HEK293T (cell line): ENCODE data around the gene GDF10.

ENCODE experiments used
- ARNT ChIP-seq: fragments of 450-650 bp; IDR thresholded peaks from 2 replicates; pipeline ENCODE4 v1.6.1; 2017; ENCODE audit warnings: mild to moderate bottlenecking
- ELF4 ChIP-seq: fragments of 450-650 bp; IDR thresholded peaks from 2 replicates; pipeline ENCODE4 v1.6.1; 2017; ENCODE audit warnings: antibody characterized with exemption
- FOXM1 ChIP-seq: fragments of 450-650 bp; IDR thresholded peaks from 2 replicates; pipeline ENCODE4 v1.6.1; 2017; ENCODE audit warnings: mild to moderate bottlenecking, borderline replicate concordance
- HDGF ChIP-seq: fragments of 450-650 bp; IDR thresholded peaks from 2 replicates; pipeline ENCODE4 v1.6.1; 2017; ENCODE audit warnings: antibody characterized with exemption, borderline replicate concordance

GRCh38 chr10:47296156-47296894, 3.7 kb upstream of the GDF10 start:
- TF ChIP-seq HDGF: no peak
- no peak for TF ChIP-seq ARNT
- no peak for TF ChIP-seq FOXM1
- TF ChIP-seq ELF4: no peak
